Upper lobe of left lung (tissue), 6 donors: ENCODE measurements around the gene THOC5. TPM values are rescaled to one million over a fixed set of nuclear protein-coding genes. Genes with fewer than 3 reads are reported as not detected.

Experiments used
- ATAC-seq, 2 donors: fragments of 200-7000 bp; cut with Tn5 transposase; one replicate each; pipeline ENCODE4 v1.9.1; 2022; ENCODE audit warnings: mild to moderate bottlenecking in 2 of 2, moderate library complexity in 2 of 2; ENCODE audit not compliant: low FRiP score in 2 of 2
- DNase-seq, 2 donors: peaks; one replicate each; pipeline ENCODE4 v3.0.0-alpha.2; 2019 to 2020
- H3K27ac ChIP-seq, 4 donors: fragments of 200-600 bp; sonication (generic); one replicate each; pipeline ENCODE4 v1.5.1; 2016 to 2019
- H3K27me3 ChIP-seq, 4 donors: fragments of 200-600 bp; sonication (generic); one replicate each; pipeline ENCODE4 v1.5.1; 2017 to 2019
- H3K36me3 ChIP-seq, 4 donors: fragments of 200-600 bp; sonication (generic); one replicate each; pipeline ENCODE4 v1.5.1; 2016 to 2019
- H3K4me1 ChIP-seq, 4 donors: fragments of 200-600 bp; sonication (generic); one replicate each; pipeline ENCODE4 v1.5.1; 2018 to 2019
- H3K4me3 ChIP-seq, 4 donors: fragments of 200-600 bp; sonication (generic); one replicate each; pipeline ENCODE4 v1.5.1; 2017 to 2019; ENCODE audit warnings: mild to moderate bottlenecking in 2 of 4, moderate library complexity in 1 of 4
- H3K9me3 ChIP-seq, 4 donors: fragments of 200-600 bp; sonication (generic); one replicate each; pipeline ENCODE4 v1.5.1; 2018 to 2019
- CTCF ChIP-seq, 6 experiments: fragments of 450-650 bp in 4 of 6; fragments of 200-600 bp in 2 of 6; sonication (generic) in 2 of 6; IDR thresholded peaks; one replicate each; pipeline ENCODE4 v1.5.1; 2016 to 2019; ENCODE audit warnings: antibody characterized with exemption in 6 of 6
- EP300 ChIP-seq, 4 donors: sonication (generic); formaldehyde crosslinking; IDR thresholded peaks; one replicate each; pipeline ENCODE4 v1.5.1; 2017; ENCODE audit warnings: antibody characterized with exemption in 4 of 4, control low read depth in 2 of 4
- POLR2A ChIP-seq, 4 donors: fragments of 450-650 bp; IDR thresholded peaks; one replicate each; pipeline ENCODE4 v1.5.1; 2016 to 2017; ENCODE audit warnings: antibody characterized with exemption in 4 of 4, mild to moderate bottlenecking in 2 of 4
- POLR2AphosphoS5 ChIP-seq, 2 donors: sonication (generic); formaldehyde crosslinking; IDR thresholded peaks; one replicate each; pipeline ENCODE4 v1.5.1; 2017; ENCODE audit warnings: antibody characterized with exemption in 2 of 2
- WGBS, 2 donors: methylation state at CpG; one replicate each; pipeline ENCODE4 v1.1.5; 2017 to 2018; 5-methylcytosine and 5-hydroxymethylcytosine counted together
- total RNA-seq, 6 donors: library from RNA; depleted of rRNA in 4 of 6; stranded (reverse); fragments of >200 nt in 4 of 6; gene quantifications; one replicate each; pipeline versions ENCODE4 v1.1.0 to v1.2.1, GENCODE V29; 2016 to 2021
- donor health status: DM: no; HTN: no; CAD: no; lungs with moderate emphysema.
- donor health status: DM: no; HTN: yes; CAD: no; lungs with severe emphysema.

THOC5 gene
- total RNA-seq, 6 donors from 2014 or later = 30.1 to 126 (median 57.4) TPM

- TF ChIP-seq EP300 (IDR thresholded peaks at IDR 0.05) = no peak
- Histone ChIP-seq H3K9me3 (no peaks in the 10 kb centered on the region), H3K4me3 (no peak overlapping the region), H3K27me3 (no peaks in the 10 kb centered on the region), H3K27ac (no peak overlapping the region), H3K4me1 (no peaks in the 10 kb centered on the region), H3K36me3 (peaks cover 47 to 93% (median 77%) of the 10 kb centered on the region in 4 donors)
- DNase-seq = no peak
- no peak for ATAC-seq
- 71 to 80% methylated on average over 3 of the region's 3 CpGs for WGBS, 2 donors
Observed at GRCh38 chr22:29539105-29539504, 14.5 kb downstream of the THOC5 start.

GRCh38 chr22:29536411-29536810, 17.1 kb downstream of the THOC5 start:
- H3K4me3 ChIP-seq = no peak overlapping the region
- no peak for TF ChIP-seq POLR2A (IDR thresholded peaks at IDR 0.05)
- no peak for TF ChIP-seq EP300 (IDR thresholded peaks at IDR 0.05)
- TF ChIP-seq CTCF (IDR thresholded peaks at IDR 0.05) = no peak
- no peak for TF ChIP-seq POLR2AphosphoS5 (IDR thresholded peaks at IDR 0.05)
- DNase-seq (no peak), ATAC-seq (no peak)
- no peak overlapping the region for H3K27ac ChIP-seq
- H3K27me3 ChIP-seq = no peaks in the 10 kb centered on the region
- 96 to 97% methylated on average over 3 of the region's 3 CpGs for WGBS, 2 donors
- H3K36me3 ChIP-seq = peaks cover 50 to 100% (median 84%) of the 10 kb centered on the region in 4 donors
- no peaks in the 10 kb centered on the region for H3K4me1 ChIP-seq
- no peaks in the 10 kb centered on the region for H3K9me3 ChIP-seq

GRCh38 chr22:29531419-29531818, 22.1 kb downstream of the THOC5 start:
- H3K4me3 ChIP-seq = no peak overlapping the region
- H3K27ac ChIP-seq = no peak overlapping the region
- ATAC-seq (no peak), DNase-seq (no peak)
- peaks cover 50 to 99% (median 85%) of the 10 kb centered on the region in 4 donors for H3K36me3 ChIP-seq
- WGBS, 2 donors = 80 to 96% methylated on average over 1 to 4 of the region's 4 CpGs
- H3K9me3 ChIP-seq = no peaks in the 10 kb centered on the region
- no peaks in the 10 kb centered on the region for H3K27me3 ChIP-seq
- no peaks in the 10 kb centered on the region for H3K4me1 ChIP-seq
- no peak for TF ChIP-seq EP300 (IDR thresholded peaks at IDR 0.05)

- ATAC-seq (no peak), DNase-seq (no peak)
- Histone ChIP-seq H3K36me3 (peaks cover 46 to 99% (median 84%) of the 10 kb centered on the region in 4 donors), H3K4me3 (no peak overlapping the region), H3K27ac (no peak overlapping the region), H3K27me3 (no peaks in the 10 kb centered on the region), H3K4me1 (no peaks in the 10 kb centered on the region), H3K9me3 (no peaks in the 10 kb centered on the region)
- WGBS, 2 donors = 83 to 89% methylated on average over 1 to 4 of the region's 4 CpGs
- no peak for TF ChIP-seq POLR2AphosphoS5 (IDR thresholded peaks at IDR 0.05)
- TF ChIP-seq EP300 (IDR thresholded peaks at IDR 0.05) = no peak
- TF ChIP-seq CTCF (IDR thresholded peaks at IDR 0.05) = no peak
- TF ChIP-seq POLR2A (IDR thresholded peaks at IDR 0.05) = no peak
Observed at GRCh38 chr22:29530716-29531115, 22.8 kb downstream of the THOC5 start.

GRCh38 chr22:29528144-29528543, 25.4 kb downstream of the THOC5 start:
- H3K27ac ChIP-seq = no peak overlapping the region
- DNase-seq = no peak
- no peaks in the 10 kb centered on the region for H3K4me1 ChIP-seq
- no peak overlapping the region for H3K4me3 ChIP-seq
- ATAC-seq = no peak
- no peaks in the 10 kb centered on the region for H3K27me3 ChIP-seq
- no peaks in the 10 kb centered on the region for H3K9me3 ChIP-seq
- TF ChIP-seq EP300 (IDR thresholded peaks at IDR 0.05) = no peak
- WGBS, 2 donors = 90 to 93% methylated on average over 7 of the region's 7 CpGs
- peaks cover 53 to 100% (median 91%) of the 10 kb centered on the region in 4 donors for H3K36me3 ChIP-seq

- 63 to 67% methylated on average over 5 of the region's 5 CpGs for WGBS, 2 donors
- Histone ChIP-seq H3K36me3 (peaks cover 46 to 100% (median 87%) of the 10 kb centered on the region in 4 donors), H3K4me1 (no peaks in the 10 kb centered on the region), H3K27me3 (no peaks in the 10 kb centered on the region), H3K9me3 (no peaks in the 10 kb centered on the region), H3K4me3 (no peak overlapping the region), H3K27ac (no peak overlapping the region)
- ATAC-seq (peak; percentile 53 to 57), DNase-seq (no peak)
- TF ChIP-seq POLR2A (IDR thresholded peaks at IDR 0.05) (no peak), CTCF (IDR thresholded peaks at IDR 0.05) (peak in 1 of 6 experiments; percentile 35)
Observed at GRCh38 chr22:29524442-29525191, 28.9 kb downstream of the THOC5 start.
